GM21619 (cell line): ENCODE measurements around the gene MLPH.

Experiments
- ATAC-seq: cut with Tn5 transposase; IDR thresholded peaks from one replicate; pipeline ENCODE4 v1.9.1; 2021; ENCODE audit not compliant: unreplicated experiment

Gene MLPH

DNA sequence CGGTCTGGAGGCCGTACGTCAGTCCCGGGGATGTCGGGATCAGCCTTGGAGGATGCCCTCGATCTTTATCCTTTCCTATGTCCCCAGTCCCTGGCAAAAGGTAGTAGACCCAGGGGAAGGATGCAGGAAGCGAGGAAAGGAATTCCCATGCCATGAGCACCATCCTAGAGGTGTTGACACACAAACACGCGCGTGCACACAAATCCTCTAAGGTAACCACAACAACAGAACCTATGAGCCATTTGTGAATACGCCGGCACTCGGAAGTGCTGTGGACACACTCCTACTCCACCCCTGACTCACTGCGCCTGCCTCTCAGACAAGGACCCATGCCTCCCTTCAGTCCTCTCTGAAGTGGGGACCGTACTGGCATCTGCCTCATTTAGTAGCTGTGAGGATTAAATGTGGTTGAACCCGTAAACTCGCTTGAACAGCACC is 11.3 kb upstream of the MLPH start:
- no peak for ATAC-seq

DNA sequence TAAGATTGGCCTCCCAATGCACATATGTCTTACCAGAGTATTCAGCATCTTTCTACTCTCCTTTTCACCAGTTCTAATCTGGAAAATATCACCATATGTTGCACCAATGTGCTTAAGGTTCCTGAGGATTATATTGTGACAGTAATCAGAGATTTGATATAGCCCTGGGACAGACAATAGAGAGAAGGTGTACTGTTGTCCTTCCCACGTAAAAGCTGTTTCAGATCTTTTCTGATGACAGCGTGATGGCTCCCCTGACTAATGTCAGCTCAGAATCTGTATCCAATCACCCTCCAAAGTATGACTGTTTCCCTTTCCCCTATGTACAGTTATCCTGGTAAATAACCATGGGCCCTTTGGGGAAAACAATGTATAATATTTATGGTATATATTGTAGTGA is 9.0 kb upstream of the MLPH start:
- ATAC-seq: no peak

DNA sequence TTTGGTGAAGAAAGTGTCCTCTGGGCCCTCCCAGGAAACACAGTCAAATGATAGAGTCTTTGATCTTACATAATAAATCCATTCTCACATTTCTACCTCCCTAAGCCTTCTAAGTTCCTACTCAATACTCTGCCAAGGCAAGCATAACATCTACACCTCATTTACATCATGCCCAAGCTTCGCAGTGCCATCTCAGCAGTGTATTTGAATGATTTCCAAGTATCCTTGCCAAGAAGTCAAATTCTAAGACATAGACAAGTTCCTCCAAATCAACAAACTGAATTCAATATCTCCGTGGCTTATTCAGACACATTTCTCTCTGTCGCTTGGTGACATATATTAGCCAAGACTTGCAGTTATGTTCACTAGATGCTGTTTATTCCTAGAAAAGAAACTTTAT is 8.1 kb upstream of the MLPH start:
- no peak for ATAC-seq

DNA sequence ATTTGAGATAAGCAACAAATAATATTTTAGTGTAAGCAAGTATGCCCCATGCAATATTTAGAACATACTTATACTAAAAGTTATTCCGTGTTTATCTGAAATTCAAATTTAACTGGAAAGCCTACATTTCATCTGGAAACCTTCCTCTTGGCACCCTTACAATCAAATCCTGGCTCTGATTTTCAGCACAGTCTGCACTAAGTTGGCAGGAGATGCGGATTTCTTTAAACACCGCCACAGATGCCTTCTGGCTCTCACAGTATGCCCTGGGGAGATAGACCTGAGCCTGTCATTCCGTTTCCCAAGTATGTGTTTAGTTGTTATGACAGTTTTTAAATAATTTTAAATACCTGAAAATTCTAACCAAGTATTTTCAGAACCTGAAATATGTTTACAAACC is 7.3 kb upstream of the MLPH start:
- ATAC-seq: no peak

DNA sequence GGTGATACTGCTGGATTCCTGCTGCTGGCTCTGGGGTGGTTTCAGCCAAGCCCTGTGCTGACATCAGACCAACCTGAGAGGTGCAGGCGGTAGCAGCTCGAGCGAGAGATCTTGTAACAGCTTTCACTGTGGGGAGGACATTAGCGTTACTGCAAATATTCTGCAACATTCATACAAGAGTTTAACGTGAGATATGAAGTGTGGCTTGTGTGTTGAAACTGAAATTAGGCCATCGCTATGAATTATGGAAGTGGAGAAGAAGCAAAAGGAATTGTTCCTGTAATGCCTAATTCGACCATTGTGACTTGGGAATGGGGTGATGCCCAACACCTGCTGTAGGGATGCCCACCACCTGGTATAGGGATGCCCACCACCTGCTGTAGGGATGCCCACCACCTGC is 6.5 kb upstream of the MLPH start:
- ATAC-seq: no peak

DNA sequence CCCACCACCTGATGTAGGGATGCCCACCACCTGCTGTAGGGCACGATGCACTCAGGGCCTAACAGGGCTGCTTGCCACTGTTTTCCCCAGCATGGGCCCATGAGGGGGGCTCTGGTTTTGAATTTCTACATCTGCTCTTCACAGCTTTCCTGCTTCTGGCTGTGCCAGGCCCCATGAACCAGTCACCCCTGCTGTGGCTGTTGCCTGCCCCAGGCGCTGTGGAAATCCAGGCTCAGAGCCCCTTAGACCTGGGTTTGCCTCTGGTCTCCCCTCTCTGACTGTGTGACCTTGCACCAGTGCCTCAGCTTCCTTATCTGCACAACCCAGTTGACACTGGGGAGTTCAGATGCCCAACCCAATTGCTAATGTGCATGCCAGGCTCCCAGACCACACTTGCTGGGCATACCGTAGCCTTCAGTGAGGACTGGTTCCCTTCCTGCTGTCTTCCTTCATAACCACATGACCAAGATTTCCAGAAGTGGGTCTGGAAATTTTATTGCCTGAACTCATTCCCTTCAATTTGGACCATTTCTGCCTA is 6.0 kb upstream of the MLPH start:
- ATAC-seq: no peak

DNA sequence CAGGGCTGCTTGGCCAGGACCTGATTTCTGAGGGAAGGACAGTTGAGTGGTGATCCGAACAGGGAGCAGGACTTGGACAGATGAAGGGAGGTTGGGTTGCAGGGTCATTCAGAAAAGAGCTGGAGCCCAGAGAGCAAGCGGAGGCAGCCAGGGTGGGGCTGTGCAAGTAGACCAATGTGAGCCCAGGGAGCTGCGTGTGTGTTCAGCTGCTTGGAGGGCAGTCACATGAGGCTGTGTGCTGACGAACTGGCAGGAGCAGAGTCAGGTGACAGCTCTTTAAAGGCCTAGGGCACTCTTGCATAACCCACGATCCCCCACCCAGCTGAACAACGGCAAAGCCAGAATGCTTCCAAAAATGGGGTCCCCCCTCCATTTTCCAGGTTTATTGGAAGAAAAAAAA is 4.6 kb upstream of the MLPH start:
- ATAC-seq: no peak

DNA sequence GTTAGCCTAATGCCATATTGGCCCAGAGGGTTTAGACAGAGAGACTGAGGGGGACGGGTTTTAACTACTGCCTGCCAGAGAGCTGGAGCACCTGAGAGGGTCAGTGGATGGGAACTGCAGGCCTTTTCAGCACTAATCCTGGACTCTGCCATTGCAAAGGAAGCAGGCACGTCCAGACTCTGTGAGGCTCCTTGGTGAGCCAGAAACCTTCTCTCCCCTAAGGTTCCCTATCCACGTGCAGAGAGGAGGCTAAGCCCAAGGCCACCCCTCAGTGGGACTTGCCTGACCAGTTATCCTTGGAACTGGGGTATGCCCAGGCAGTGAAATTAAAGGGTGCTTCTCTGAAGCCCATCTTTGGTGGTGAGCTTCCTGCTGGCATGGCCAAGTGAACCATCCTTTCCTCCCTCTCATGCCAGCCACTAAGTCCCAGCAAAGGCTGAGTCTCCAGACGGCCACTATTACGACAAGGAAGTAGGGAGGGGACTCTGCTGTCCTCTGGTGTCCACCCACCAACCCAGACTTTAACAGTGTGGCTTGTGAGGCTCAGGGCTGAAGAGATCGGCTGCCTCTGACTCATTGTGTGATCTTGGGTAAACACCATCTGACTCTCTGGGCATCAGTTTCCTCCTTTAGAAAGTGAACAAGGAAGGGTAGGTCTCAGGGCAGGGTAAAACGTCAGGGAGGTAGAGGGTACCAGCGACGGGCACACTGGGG is 3.9 kb upstream of the MLPH start:
- ATAC-seq: no peak

DNA sequence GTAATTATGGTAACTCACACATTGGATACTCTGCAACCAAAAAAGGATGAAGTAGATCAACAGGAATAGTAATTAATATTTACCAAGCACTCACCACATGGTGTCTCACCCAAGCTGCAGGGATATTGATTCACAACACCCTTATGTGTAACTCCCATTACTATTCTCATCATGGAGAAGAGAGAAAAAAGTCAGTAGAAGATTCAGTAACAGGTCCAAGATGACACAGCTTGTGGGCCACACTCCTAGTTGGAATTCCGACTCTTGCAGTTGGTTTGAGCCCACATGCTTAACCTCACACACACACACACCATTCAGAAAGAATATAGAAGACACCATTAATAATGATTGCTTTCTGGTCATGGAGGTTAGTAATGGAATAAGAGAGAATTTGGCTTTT is 1.7 kb upstream of the MLPH start:
- no peak for ATAC-seq

DNA sequence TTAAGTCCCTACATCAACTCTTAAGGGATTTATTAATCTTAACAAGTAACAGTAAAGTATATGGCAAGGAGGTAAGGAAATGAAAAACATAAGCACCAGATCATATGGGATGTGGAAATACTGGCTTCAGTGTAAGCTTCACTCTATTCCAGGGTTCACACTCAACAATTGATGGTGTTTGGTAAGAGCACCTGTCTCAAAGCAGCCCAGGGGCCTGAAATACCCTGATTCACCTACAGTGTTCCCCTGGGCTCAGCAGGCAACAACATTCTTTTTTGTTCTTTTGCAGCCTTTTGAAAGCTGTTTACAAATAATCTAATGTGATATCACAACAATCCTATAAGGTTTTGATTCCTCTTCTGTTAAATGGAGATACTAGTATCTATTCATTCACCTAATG is 1.2 kb upstream of the MLPH start:
- no peak for ATAC-seq

DNA sequence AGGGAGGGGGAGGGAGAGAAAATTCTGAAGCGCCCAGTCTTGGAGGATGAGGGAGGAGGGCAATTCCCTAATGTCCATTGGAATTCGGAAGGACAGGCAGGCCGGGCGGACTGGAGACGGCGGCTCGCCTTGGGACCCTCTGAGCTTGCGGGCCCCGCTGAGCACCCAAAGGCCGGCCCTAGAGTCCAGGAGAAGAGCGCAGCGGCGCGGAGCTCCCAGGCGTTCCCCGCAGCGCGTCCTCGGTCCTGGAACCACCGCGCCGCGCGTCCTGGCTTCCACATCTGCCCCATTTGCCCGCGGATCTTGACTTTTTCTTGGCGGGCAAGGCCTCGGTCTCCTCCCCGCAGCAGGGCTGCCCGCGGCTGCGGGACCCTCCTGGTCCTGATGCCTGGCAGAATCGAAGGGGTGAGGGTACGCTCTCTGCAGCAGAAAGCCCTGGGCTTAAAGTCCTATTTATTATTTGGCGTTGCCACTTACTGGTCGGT is 675 bp upstream of the MLPH start:
- ATAC-seq: no peak

DNA sequence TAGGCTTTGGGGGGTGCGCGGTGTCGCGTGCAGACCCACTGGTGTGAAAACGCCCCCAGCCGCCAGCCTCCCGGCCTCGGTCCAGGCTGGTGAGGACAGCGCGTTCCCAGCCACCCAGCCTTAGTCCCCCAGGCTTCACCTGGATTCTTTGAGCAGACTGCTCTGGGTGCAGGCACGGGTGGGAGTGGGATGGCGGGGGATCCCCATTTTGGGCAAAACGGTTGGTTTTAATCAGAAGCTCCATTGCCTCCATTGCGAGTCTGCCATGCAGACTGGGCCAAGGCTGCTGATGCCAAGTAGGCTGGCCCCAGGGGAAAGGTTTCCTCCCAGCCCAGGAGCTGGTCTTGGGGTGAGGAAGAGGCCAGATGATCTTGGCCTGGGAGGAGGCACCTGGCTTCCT is 445 bp downstream of the MLPH start:
- no peak for ATAC-seq

DNA sequence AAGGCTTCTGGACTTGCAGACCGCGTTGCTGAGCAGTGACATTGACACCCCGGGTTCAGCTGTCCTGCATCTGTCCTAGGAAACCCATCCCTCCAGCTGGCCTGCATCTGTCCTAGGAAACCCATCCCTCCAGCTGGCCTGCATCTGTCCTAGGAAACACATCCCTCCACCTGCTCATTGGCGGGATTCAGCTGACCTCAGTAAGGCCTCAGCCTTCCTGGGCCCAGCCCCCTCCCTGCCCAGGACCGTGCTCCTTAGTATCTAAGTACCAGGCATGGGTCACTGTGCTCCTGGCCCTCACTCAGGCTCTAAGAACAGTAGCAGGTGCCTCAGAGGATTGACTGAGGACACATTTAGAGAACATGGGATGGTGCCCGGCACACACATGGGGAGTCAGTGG is 1.2 kb downstream of the MLPH start:
- ATAC-seq: no peak

DNA sequence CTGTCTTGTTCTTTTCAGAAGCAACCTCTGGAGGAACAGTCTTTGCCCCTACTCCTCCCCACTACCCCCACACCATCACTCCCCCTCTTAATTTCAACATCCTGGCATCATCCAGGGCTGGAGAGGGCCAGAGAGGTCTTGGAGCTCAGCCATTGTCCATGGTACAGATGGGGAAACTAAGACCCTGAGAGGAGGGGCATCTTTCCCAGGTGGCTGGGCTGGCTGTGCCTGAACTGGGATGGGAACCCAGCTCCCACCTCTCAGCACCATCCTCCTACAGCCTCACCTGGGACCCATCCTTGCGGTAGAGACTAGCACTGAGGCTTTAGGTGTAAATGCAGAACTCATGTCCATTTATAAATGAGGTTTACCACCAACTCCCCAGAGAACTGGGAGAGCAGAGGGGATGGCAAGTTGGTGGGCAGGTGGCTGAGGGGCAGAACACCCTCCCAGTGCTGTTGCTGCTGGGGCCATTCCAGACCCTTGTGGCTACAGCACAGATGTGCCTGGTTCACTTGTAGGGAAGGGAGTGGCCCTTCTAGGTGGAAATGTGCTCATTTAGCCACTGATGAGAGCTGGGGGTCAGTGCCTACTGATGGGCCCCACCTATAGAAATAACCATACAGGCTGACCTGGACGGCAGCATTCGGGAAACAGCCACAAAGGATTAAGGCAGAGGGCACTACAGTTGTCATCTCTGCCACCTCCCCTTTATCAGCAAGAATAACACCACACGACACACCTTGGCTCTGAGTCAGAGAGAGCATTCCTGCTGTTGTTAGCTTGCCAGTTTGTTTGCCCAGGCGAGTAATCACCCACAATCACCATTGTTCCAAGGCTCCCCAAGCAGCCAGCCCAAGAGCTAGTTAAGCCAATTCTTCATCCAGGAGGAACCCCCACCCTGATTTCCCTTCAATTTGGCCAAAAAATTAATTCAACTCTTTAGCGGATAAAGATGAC is 2.1 kb downstream of the MLPH start:
- no peak for ATAC-seq

DNA sequence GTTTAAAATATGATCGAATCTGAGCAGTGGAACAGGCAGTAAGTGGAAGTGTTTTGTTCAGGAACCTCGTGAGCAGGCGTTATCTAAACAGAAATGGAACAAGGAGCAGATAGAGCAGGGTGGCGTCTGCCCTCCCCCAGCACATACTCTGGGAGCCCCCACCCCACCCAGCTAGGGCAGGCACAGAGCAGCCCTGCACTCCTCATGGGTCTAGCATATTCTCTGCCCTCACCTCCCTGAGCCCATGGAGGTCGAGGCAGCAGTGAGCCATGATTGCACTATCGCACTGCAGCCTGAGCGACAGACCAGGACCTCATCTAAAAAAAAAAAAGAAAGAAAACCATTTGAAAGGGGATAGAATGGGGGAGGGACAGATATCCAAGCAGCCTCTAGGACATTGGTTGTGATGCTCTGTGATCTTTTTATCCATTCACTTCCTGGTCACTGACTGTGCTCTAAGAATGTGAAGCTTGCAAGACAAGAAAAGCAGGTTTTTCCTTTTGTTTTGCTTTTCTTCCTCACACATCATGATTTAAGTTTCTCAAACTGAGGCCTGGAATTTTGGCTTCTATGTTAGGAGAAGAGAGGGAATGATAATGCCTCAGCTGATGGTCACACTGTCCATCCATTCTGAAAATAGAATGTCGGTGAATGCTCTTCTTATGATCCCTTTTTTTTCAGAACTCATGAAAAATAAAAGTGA is 3.1 kb downstream of the MLPH start:
- no peak for ATAC-seq

DNA sequence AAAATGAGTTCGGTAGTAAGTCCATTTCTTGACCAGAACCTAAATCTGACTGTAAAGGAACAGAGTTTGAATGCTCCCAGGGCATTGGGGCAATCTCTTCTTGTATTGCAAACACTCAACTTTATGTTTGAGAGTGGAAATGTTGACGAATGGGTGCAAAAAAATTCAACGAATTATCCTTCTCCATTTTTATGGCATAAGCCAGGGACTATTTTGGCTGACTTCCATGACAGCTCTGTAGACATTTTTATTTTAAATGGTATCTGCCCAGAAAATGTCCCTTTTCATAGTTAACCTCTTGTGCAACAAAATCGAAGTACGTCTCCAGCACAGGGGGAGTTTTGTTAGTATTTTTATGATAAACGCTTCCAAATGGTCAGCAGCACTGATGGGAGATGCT is 3.7 kb downstream of the MLPH start:
- no peak for ATAC-seq

DNA sequence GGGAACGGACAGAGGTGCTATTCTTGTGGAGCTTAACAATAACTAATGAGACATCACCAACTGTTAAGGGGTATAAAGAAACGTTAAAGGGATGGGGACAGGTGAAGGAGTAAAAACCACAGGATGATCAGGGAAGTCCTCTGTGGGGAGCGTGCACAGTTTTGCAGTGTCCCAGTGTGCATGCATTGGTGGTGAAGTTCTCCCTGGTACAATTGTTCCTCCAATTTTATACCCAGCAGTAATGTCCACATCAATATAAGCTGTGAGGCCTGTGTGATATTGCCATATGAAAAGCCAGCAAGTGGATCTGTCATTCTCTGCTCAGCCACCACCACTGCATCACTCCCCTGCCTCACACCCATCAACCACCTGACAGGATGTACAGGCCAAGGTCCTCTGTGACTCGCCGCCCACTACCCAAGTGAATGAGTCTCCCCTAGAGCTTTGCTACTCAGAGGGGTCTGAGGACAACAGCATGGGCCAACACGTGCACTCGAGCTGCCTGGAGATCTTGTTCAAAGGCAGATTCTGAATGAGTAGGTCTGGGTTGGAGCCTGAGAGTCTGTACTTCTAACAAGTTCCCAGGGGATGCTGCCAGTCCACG is 4.6 kb downstream of the MLPH start:
- ATAC-seq: no peak

DNA sequence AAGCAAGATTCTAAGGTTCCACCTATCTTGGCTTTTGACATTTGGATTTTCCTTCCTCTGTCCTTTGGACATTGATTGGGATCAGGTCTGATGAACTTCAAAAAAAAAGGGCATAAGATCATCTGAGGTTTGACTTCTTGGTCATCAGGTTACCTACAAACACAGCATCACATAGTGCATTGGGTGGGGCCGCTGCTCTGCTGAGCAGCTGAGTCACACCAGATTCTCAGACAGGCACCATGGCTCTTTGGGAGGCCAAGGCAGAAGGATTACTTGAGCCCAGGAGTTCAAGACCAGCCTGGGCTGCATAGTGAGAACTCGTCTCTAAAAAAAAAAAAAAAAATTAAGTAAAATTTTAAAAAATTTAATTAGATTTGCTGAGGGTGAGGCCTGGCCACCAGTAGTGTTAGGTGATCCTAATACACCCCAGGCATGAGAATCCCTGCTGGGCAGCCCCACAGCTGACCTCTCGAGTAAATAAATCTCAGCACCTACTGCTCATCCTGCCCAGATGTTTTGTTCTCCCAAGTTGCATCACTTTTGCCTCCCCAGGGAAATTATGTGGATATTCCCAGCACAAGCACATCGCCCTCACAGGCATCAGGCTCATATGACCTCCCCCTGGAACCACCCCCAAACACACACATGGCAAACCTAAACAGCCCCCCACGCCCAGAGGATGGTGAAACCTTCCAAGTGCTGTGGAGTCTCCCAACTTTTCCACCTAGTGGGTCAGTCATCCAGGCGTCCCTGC is 5.3 kb downstream of the MLPH start:
- no peak for ATAC-seq

DNA sequence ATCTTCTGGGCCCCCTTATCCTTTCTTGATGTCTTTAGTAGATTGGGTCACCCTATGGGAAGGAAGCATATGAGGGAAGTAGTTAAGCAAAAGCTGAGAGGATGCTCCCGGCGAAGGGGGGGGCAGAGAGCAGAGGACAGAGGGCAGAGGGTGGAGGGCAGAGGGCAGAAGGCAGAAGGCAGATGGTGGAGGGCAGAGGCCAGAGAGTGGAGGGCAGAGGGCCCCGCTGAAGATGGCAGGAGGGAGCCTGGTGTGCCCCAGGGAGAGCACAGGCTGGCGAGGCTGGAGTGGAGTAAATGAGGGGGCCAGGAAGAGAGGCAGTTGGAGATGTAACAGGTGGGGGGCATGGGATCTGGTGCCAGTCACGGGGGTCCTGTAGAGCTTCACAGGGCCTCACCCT is 7.0 kb downstream of the MLPH start:
- no peak for ATAC-seq

DNA sequence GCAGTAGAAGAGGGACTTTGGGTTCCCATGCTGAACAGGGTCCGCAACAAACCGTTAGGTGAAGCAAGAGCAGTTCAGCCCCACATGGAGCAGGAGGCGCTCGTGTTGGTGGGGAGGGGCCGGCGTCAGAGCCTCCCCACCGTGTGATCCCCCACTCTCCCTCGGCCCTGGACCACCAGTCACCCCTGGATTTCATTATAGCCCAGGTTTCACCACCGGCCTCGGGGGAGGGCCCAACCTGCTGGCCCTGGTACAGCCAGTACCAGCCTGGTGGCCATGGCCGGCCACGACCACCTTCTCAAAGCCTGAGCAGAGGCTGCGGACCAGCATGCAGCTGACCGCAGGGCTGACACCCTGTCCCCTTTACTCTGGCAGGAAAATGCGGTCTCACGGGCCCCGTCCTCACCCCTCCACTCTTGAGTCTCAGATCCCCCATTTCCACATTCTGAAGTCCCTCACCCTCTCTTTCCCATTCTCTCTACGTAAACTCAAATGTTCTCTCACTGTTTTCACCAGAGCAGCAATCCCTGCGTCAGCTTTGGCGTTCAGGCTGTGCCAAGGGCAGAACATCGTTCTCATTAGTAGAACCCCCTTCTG is 8.6 kb downstream of the MLPH start:
- no peak for ATAC-seq
